ENCODE data around the gene SWI5.

The SWI5 gene

GRCh38 chr9:128321879-128322403 is 45.9 kb downstream of the SWI5 start:
- no peak for DNase-seq

- DNase-seq: peak; percentile 84
Observed at GRCh38 chr9:128322404-128323211, 46.5 kb downstream of the SWI5 start, which contains the start of the genes COQ4 and TRUB2. Gene COQ4, plus strand, starts transcription at chr9:128322839. Its CDS starts 20 bp downstream, at chr9:128322859. Gene TRUB2, minus strand, starts transcription at chr9:128322447. Its CDS starts 39 bp downstream, at chr9:128322408.

- no peak for DNase-seq
Observed at GRCh38 chr9:128323212-128323730, 47.2 kb downstream of the SWI5 start.

GRCh38 chr9:128323791-128324190 is 47.7 kb downstream of the SWI5 start:
- no peak for DNase-seq

- DNase-seq: no peak
Observed at GRCh38 chr9:128324401-128324800, 48.3 kb downstream of the SWI5 start.

GRCh38 chr9:128325629-128326028 is 49.6 kb downstream of the SWI5 start:
- DNase-seq: no peak

- no peak for DNase-seq
Observed at GRCh38 chr9:128333451-128333869, 57.4 kb downstream of the SWI5 start.

- no peak for DNase-seq
Observed at GRCh38 chr9:128335161-128335560, 59.1 kb downstream of the SWI5 start.

- DNase-seq: no peak
Observed at GRCh38 chr9:128335914-128336313, 59.8 kb downstream of the SWI5 start.

- DNase-seq: no peak
Observed at GRCh38 chr9:128337936-128338335, 61.9 kb downstream of the SWI5 start.

Data from effector CD8-positive, alpha-beta T cell (primary cell).